ENCODE results near the gene POU6F1. TPM values are rescaled to one million over a fixed set of nuclear protein-coding genes. Genes with fewer than 3 reads are reported as not detected.

The POU6F1 gene
- total and polyA plus RNA-seq, 9 donors: 11.8 to 48.8 (median 28.9) TPM

GRCh38 chr12:51188359-51189051 lies 29.4 kb downstream of the POU6F1 start:
- no peaks in the 10 kb centered on the region for H3K27me3 ChIP-seq
- TF ChIP-seq EP300 (IDR thresholded peaks at IDR 0.05) (no peak), CTCF (IDR thresholded peaks at IDR 0.05) (no peak), POLR2A (IDR thresholded peaks at IDR 0.05) (no peak)
- no peaks in the 10 kb centered on the region for H3K9me3 ChIP-seq
- DNase-seq: no peak
- H3K4me1 ChIP-seq (ENCODE audit: insufficient read depth): no peaks in the 10 kb centered on the region
- no peaks in the 10 kb centered on the region for H3K36me3 ChIP-seq
- no peak overlapping the region for H3K4me3 ChIP-seq
- WGBS, 3 donors: 89 to 95% (median 92%) methylated on average over 14 of the region's 14 CpGs
- H3K27ac ChIP-seq: no peak overlapping the region
- intact Hi-C loops (cut with DNase I): no loop called here

GRCh38 chr12:51187370-51187987 lies 30.4 kb downstream of the POU6F1 start:
- no peaks in the 10 kb centered on the region for H3K4me1 ChIP-seq (ENCODE audit: insufficient read depth)
- no peak overlapping the region for H3K27ac ChIP-seq
- H3K36me3 ChIP-seq: no peaks in the 10 kb centered on the region
- no peak overlapping the region for H3K4me3 ChIP-seq
- intact Hi-C loops (cut with DNase I): no loop called here
- DNase-seq: no peak
- 51 to 61% (median 55%) methylated on average over 5 of the region's 5 CpGs for WGBS, 3 donors
- no peaks in the 10 kb centered on the region for H3K27me3 ChIP-seq
- no peak for TF ChIP-seq CTCF (IDR thresholded peaks at IDR 0.05)
- no peak for TF ChIP-seq POLR2A (IDR thresholded peaks at IDR 0.05)
- no peak for TF ChIP-seq EP300 (IDR thresholded peaks at IDR 0.05)
- no peaks in the 10 kb centered on the region for H3K9me3 ChIP-seq

GRCh38 chr12:51186465-51187085 lies 31.3 kb downstream of the POU6F1 start:
- H3K27ac ChIP-seq: no peak overlapping the region
- no peaks in the 10 kb centered on the region for H3K36me3 ChIP-seq
- WGBS, 3 donors: 51 to 63% (median 57%) methylated on average over 3 of the region's 3 CpGs
- no peaks in the 10 kb centered on the region for H3K4me1 ChIP-seq (ENCODE audit: insufficient read depth)
- DNase-seq: no peak
- H3K27me3 ChIP-seq: no peaks in the 10 kb centered on the region
- intact Hi-C loops (cut with DNase I): no loop called here
- H3K9me3 ChIP-seq: no peaks in the 10 kb centered on the region
- TF ChIP-seq CTCF (IDR thresholded peaks at IDR 0.05) (no peak), EP300 (IDR thresholded peaks at IDR 0.05) (no peak), POLR2A (IDR thresholded peaks at IDR 0.05) (no peak)
- no peak overlapping the region for H3K4me3 ChIP-seq

- no peak overlapping the region for H3K27ac ChIP-seq
- no peaks in the 10 kb centered on the region for H3K9me3 ChIP-seq
- no peaks in the 10 kb centered on the region for H3K27me3 ChIP-seq
- 81 to 84% (median 83%) methylated on average over 6 of the region's 6 CpGs for WGBS, 3 donors
- intact Hi-C loops (cut with DNase I): no loop called here
- TF ChIP-seq EP300 (IDR thresholded peaks at IDR 0.05) (no peak), POLR2A (IDR thresholded peaks at IDR 0.05) (no peak), CTCF (IDR thresholded peaks at IDR 0.05) (no peak)
- H3K4me3 ChIP-seq: no peak overlapping the region
- no peaks in the 10 kb centered on the region for H3K4me1 ChIP-seq (ENCODE audit: insufficient read depth)
- DNase-seq: no peak
- no peaks in the 10 kb centered on the region for H3K36me3 ChIP-seq
Measured at GRCh38 chr12:51185171-51185717, 32.6 kb downstream of the POU6F1 start.
